ENCODE results near the gene MRPL54.
A peak's percentile ranks its signal among the peaks of the same experiment; 100 is the strongest.

- no peak for TF ChIP-seq SPI1 (IDR thresholded peaks at IDR 0.05; ENCODE audit: borderline replicate concordance, low read depth)
- no peak for TF ChIP-seq CTCF (IDR thresholded peaks at IDR 0.05; ENCODE audit: insufficient read depth, low read length)
- 0 out of 2 replicates have a peak, but pooled peaks have one; percentile 11 for TF ChIP-seq POLR2AphosphoS5 (IDR thresholded peaks at IDR 0.05; ENCODE audit: low read depth)
- TF ChIP-seq REST (IDR thresholded peaks at IDR 0.05; ENCODE audit: insufficient replicate concordance, low read depth): no peak
- no peak for TF ChIP-seq GABPA (IDR thresholded peaks at IDR 0.05; ENCODE audit: low read depth)
These were observed 16.6 kb downstream of the MRPL54 start for GRCh38 chr19:3778899-3779723.

Data from HL-60 (cell line).